Mesodermal cell (in vitro differentiated cells): Measurements from ENCODE around the gene RASA3.

Source experiments
- H3K27ac ChIP-seq: 2 replicates; pipeline ENCODE4 v1.7.0; 2013; ENCODE audit warnings: mild to moderate bottlenecking, low read depth, low read length, moderate library complexity; ENCODE audit not compliant: severe bottlenecking
- H3K36me3 ChIP-seq: 2 replicates; pipeline ENCODE4 v1.7.1; 2013; ENCODE audit warnings: mild to moderate bottlenecking, low read length, moderate library complexity; ENCODE audit not compliant: control insufficient read depth, insufficient read depth
- H3K4me1 ChIP-seq: one replicate; pipeline ENCODE4 v1.7.1; 2013; ENCODE audit warnings: mild to moderate bottlenecking, low read length; ENCODE audit not compliant: insufficient read depth, control insufficient read depth, poor library complexity, severe bottlenecking
- H3K4me3 ChIP-seq: 2 replicates; pipeline ENCODE4 v1.7.0; 2013; ENCODE audit warnings: low read length, control low read depth, mild to moderate bottlenecking; ENCODE audit not compliant: insufficient read depth, poor library complexity, severe bottlenecking; ENCODE audit errors: extremely low read depth
- H3K9me3 ChIP-seq: 2 replicates; pipeline ENCODE4 v1.7.1; 2013; ENCODE audit warnings: mild to moderate bottlenecking, low read length, moderate library complexity; ENCODE audit not compliant: control insufficient read depth
- WGBS, 2 experiments: methylation state at CpG; one replicate each; pipeline ENCODE4 v1.1.5; 2013; ENCODE audit warnings: missing lambda C conversion rate in 2 of 2; ENCODE audit not compliant: insufficient coverage in 2 of 2; 5-methylcytosine and 5-hydroxymethylcytosine counted together

Gene RASA3

DNA sequence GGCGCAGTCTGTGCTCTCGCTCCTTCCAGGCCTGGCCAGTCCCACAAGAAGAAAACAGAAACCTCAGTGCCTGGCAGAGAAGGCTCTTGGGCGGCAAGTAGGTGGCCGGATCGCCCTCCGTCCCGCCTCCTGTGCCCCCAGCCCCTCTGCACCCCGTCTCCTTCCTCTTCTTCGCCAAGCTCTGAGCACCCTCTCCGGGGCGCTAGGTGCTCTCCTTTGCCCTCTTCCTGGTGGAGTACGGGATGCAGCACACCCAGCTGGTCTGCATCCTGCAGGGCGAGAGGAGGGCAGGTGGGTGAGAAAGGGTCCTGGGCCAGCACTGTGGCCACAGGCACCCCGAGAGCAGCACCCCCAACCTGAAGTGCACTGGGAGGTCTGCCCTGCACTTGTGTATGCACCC is 175.9 kb downstream of the RASA3 start:
- H3K27ac ChIP-seq: no peak overlapping the region
- H3K4me1 ChIP-seq: no peaks in the 10 kb centered on the region
- H3K4me3 ChIP-seq: no peak overlapping the region
- H3K36me3 ChIP-seq: peaks cover 12% of the 10 kb centered on the region
- peaks cover 22% of the 10 kb centered on the region for H3K9me3 ChIP-seq
- 85 to 94% methylated on average over 12 to 14 of the region's 14 CpGs for WGBS, 2 experiments

DNA sequence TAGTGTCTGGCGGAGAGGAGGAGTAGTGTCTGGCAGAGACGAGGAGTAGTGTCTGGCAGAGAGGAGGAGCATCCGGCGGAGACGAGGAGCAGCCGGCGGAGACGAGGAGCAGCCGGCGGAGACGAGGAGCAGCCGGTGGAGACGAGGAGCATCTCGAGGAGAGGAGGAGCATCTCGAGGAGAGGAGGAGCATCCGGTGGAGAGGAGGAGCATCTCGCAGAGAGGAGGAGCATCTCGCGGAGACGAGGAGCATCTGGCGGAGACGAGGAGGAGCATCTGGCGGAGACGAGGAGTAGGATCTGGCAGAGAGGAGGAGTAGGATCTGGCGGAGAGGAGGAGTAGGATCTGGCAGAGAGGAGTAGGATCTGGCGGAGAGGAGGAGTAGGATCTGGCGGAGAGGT is 176.7 kb downstream of the RASA3 start:
- Histone ChIP-seq H3K27ac (no peak overlapping the region), H3K4me1 (no peaks in the 10 kb centered on the region), H3K4me3 (no peak overlapping the region), H3K36me3 (peaks cover 11% of the 10 kb centered on the region), H3K9me3 (peaks cover 19% of the 10 kb centered on the region)
- WGBS, 2 experiments: 91 to 92% methylated on average over 24 to 27 of the region's 27 CpGs

DNA sequence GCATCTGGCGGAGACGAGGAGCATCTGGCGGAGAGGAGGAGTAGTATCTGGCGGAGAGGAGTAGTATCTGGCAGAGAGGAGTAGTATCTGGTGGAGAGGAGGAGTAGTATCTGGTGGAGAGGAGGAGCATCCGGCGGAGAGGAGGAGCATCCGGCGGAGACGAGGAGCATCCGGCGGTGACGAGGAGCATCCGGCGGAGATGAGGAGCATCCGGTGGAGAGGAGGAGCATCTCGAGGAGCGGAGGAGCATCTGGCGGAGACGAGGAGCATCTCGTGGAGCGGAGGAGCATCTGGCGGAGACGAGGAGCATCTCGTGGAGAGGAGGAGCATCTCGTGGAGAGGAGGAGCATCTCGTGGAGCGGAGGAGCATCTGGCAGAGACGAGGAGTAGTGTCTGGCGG is 177.2 kb downstream of the RASA3 start:
- Histone ChIP-seq H3K27ac (no peak overlapping the region), H3K4me1 (no peaks in the 10 kb centered on the region), H3K9me3 (peaks cover 14% of the 10 kb centered on the region), H3K36me3 (peaks cover 11% of the 10 kb centered on the region), H3K4me3 (no peak overlapping the region)
- 95 to 98% methylated on average over 29 of the region's 29 CpGs for WGBS, 2 experiments

DNA sequence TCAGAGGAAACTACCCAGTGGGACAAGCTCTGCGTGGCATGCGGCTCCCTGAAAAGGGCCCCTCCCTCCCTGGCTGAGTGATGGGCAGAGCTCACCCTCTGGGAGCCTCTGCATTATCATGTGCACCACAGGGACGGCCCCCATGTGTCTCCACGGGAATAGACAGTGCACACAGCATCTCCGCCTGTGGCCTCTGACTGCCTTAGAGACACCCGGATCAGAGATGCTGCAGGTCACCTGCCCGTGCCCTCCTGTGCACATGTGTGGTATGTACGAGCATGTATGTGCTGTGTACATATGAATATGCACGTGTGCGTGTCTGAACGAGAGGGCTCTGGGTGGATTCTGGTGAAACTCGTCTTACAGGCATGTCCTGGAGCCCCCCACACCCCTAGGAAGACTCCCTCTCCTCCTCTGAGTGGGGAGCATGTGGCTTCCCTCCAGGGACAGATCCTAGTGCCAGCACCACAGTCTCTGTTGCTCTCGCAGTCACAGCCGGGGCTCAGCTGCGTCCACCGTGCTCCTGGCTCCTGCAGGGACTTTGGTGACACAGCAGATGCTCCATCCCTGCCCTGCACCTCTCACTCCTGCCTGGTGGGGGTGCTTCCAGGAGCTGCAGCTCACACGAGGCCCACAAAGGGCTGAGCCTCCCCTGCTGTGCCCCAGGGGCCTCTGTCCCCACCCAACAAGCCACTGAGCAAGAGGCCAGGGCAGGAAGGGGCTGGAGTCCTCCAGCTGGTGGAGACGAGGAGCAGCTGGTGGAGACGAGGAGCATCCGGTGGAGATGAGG is 178.2 kb downstream of the RASA3 start:
- Histone ChIP-seq H3K27ac (no peak overlapping the region), H3K9me3 (peaks cover 8% of the 10 kb centered on the region), H3K36me3 (peaks cover 11% of the 10 kb centered on the region), H3K4me1 (no peaks in the 10 kb centered on the region), H3K4me3 (no peak overlapping the region)
- 89 to 90% methylated on average over 14 to 20 of the region's 20 CpGs for WGBS, 2 experiments

DNA sequence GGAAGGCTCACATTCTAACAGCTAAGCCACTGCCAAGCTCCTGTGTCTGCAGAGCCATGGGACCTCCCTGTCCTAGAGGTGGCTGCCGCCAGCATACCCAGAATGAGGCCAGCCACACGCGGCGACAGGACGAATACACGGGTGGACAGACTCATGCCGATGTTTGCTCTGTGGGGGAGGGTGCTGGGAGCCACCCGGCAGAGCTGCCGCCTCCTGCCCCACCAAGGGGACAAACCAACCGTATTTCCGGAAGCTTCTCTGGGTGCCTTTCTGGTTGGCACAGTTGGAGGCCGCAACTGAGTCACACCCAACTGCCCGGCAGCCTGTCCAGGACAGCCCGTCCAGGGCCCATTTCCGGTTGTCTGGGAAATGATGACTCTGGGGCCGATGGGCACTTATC is 178.9 kb downstream of the RASA3 start:
- H3K36me3 ChIP-seq: peaks cover 11% of the 10 kb centered on the region
- no peaks in the 10 kb centered on the region for H3K4me1 ChIP-seq
- no peak overlapping the region for H3K27ac ChIP-seq
- WGBS, 2 experiments: 93 to 97% methylated on average over 16 of the region's 16 CpGs
- H3K4me3 ChIP-seq: no peak overlapping the region
- H3K9me3 ChIP-seq: peaks cover 2% of the 10 kb centered on the region

DNA sequence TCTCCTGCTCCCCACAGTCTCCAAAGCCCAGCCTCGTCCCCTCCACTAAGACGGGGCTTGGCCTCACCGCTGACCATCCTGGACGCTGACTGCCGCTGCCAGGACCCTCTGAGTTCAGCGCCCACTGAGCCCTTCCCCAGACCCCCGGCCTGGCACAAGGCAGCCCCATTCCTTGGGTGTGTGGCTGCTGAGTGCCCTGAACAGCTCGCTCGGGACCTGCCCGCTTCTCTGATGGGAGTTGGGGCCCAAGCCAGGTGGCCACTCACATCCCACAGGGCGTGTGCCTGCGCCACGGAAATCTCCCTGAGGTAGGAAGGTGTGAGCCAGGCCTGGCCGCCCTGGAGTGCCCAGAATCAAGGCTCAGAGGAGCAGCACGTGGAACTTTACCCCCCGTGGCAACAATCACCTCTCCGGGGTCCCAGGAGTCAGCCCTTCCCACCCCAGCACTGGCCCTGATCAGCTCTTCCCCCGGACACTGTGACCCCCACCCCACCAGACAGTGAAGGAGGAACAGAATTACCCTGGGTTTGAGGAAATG is 179.4 kb downstream of the RASA3 start:
- H3K36me3 ChIP-seq: peaks cover 11% of the 10 kb centered on the region
- H3K4me3 ChIP-seq: no peak overlapping the region
- no peaks in the 10 kb centered on the region for H3K4me1 ChIP-seq
- H3K27ac ChIP-seq: no peak overlapping the region
- no peaks in the 10 kb centered on the region for H3K9me3 ChIP-seq
- 90 to 96% methylated on average over 15 of the region's 18 CpGs for WGBS, 2 experiments

DNA sequence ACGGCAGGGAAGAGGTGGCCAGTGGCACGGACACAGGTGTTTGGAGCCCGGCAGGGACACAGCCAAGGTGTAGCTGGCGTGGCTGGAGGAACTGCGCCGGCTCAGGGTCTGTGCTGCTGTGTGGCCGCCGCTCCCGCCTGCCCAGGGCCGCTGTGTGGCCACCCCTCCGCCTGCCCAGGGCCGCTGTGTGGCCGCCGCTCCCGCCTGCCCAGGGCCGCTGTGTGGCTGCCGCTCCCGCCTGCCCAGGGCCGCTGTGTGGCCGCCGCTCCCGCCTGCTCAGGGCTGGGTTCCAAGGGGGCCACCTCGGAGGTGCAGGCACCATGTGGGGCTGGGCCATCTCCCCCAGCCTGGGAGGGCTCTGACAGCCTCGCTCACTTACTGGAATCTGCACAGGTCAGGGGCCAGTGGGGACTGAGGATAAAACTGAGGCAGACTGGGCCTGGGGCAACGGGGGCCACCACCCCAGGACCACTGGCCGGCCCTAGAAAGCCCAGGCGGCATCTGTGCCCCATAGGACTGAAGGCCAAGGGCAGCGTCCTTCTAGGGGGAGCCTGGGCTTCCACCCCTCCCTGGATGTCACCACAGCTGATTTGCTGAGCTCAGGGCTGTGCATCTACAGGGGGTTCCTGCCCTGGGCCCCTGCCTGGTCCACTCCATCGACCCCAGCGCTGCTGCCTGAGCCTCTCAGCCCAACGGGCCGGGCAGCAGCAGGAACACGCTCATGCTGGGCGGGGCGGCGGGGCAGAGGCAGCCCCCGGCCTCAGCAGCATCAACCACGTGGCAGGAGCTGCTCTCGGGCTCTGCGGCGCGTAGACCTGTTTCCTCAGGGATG is 180.1 kb downstream of the RASA3 start:
- Histone ChIP-seq H3K4me1 (no peaks in the 10 kb centered on the region), H3K9me3 (no peaks in the 10 kb centered on the region), H3K4me3 (no peak overlapping the region), H3K27ac (no peak overlapping the region), H3K36me3 (peaks cover 11% of the 10 kb centered on the region)
- 92 to 93% methylated on average over 32 to 41 of the region's 42 CpGs for WGBS, 2 experiments

DNA sequence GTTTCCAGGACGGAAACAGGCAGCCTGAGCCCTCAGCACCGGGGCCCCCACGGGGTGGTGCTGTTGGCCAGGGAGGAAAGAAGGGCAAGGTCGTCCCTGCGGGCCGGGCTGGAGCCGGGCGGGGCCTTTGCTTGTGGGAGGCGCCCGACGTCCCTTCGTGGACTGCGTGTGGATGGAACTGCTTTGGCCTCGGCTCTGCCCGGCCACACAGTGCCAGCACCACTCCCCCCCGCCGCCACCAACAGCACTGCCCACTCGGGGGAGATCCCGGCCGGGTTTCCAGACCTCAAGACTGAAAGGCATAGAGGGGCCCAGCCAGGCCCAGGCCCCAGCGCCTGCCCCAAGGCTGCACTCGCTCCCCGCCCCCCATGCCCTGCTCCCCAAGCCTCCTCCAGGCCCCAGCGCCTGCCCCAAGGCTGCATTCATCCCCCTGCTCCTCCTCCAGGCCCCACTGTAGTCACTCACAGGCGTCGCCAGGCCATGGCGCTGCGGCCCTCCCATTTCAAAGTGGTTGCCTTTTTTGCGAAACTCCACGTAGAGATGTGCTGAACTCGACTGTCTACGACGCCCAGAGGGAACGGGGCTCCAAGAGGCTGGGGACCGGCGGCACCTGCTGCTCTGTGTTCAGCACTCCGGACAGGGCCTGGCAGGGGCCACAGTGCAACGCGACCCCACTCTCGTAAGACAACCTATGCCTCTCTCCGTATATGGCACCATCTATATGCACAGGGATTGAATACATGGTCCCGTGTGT is 181.0 kb downstream of the RASA3 start:
- peaks cover 11% of the 10 kb centered on the region for H3K36me3 ChIP-seq
- H3K4me1 ChIP-seq: no peaks in the 10 kb centered on the region
- H3K9me3 ChIP-seq: no peaks in the 10 kb centered on the region
- 63 to 66% methylated on average over 35 to 40 of the region's 42 CpGs for WGBS, 2 experiments
- H3K4me3 ChIP-seq: no peak overlapping the region
- no peak overlapping the region for H3K27ac ChIP-seq

DNA sequence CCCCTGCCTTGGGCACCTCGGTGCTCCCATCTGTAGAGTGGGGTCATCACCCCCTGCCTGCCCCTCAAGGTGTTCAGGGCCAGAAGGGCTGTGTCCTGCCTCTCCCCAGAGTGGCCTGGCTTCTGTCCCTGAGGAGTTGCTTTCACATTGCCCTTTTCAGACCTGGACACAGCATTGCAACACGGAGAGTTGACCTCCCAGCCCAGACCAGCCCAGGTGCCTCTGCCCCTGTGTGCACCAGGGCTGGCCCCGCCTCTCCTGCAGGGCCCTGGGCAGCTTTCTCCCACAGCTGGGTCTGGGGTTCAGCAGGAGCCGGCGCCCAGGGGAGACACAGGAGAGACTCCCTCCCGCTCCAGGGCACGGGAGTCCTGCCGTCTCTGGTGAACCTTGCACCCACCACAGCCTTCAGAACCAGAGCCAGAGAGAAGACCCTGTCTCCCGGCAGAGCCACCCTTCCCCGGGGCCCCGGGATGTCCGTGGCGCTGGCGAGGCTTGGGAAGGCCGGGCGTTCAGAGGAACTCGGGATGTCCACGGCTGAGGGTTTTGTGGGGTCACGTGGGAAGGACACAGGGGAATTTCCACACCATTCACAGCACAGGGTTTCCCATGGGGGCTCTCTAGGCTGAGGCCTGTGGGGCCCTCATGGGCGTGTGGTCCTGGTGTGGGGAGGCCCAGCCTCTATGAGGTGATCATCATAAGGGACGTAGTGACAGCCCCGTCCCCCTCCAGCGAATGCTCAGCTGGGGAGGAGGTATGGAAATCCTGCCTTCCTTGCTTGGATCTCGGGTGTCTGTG is 181.8 kb downstream of the RASA3 start:
- 83 to 89% methylated on average over 23 to 24 of the region's 24 CpGs for WGBS, 2 experiments
- H3K27ac ChIP-seq: no peak overlapping the region
- no peaks in the 10 kb centered on the region for H3K4me1 ChIP-seq
- no peak overlapping the region for H3K4me3 ChIP-seq
- H3K36me3 ChIP-seq: peaks cover 8% of the 10 kb centered on the region
- H3K9me3 ChIP-seq: no peaks in the 10 kb centered on the region

DNA sequence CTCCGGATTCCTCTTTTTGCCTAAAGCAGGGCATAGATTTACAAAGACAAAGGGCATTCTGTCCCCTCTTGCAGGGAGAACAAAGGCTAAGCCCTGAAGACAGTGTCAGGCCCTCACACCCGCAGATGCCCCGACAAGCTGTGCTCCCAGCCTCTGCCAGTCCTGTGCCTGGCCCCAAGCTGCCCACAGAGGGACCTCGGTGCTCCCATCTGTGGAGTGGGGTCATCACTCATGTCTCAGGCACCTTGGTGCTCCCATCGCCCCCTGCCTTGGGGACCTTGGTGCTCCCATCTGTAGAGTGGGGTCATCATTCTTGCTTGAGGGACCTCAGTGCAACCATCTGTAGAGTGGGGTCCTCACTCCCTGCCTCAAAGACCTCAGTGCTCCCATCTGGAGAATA is 182.9 kb downstream of the RASA3 start:
- H3K27ac ChIP-seq: no peak overlapping the region
- H3K36me3 ChIP-seq: peaks cover 2% of the 10 kb centered on the region
- 89 to 93% methylated on average over 4 of the region's 5 CpGs for WGBS, 2 experiments
- no peaks in the 10 kb centered on the region for H3K9me3 ChIP-seq
- no peak overlapping the region for H3K4me3 ChIP-seq
- no peaks in the 10 kb centered on the region for H3K4me1 ChIP-seq
